IPS-11a (cell line): ENCODE data around the gene ERGIC3.

Experiments
- H3K4me3 ChIP-seq: one replicate; pipeline ENCODE4 v1.5.1; 2013; ENCODE audit warnings: low read depth, low read length, control low read depth

The ERGIC3 gene

GRCh38 chr20:35560541-35560940 is 18.7 kb downstream of the ERGIC3 start:
- no peak overlapping the region for H3K4me3 ChIP-seq

GRCh38 chr20:35561268-35561667 is 19.4 kb downstream of the ERGIC3 start:
- no peak overlapping the region for H3K4me3 ChIP-seq

- H3K4me3 ChIP-seq, result no peak overlapping the region
Measured at GRCh38 chr20:35561671-35562070, 19.8 kb downstream of the ERGIC3 start.

GRCh38 chr20:35562541-35563110 is 20.7 kb downstream of the ERGIC3 start:
- H3K4me3 ChIP-seq, result no peak overlapping the region

- no peak overlapping the region for H3K4me3 ChIP-seq
Measured at GRCh38 chr20:35563834-35564233, 22.0 kb downstream of the ERGIC3 start.

GRCh38 chr20:35564905-35565304 is 23.0 kb downstream of the ERGIC3 start:
- H3K4me3 ChIP-seq, result no peak overlapping the region

- H3K4me3 ChIP-seq, result no peak overlapping the region
Measured at GRCh38 chr20:35568645-35569044, 26.8 kb downstream of the ERGIC3 start.

GRCh38 chr20:35571555-35571954 is 29.7 kb downstream of the ERGIC3 start:
- H3K4me3 ChIP-seq, result no peak overlapping the region

- no peak overlapping the region for H3K4me3 ChIP-seq
Measured at GRCh38 chr20:35572838-35573237, 31.0 kb downstream of the ERGIC3 start.

GRCh38 chr20:35575958-35576357 is 34.1 kb downstream of the ERGIC3 start:
- H3K4me3 ChIP-seq, result no peak overlapping the region

- H3K4me3 ChIP-seq, result no peak overlapping the region
Measured at GRCh38 chr20:35576816-35577215, 34.9 kb downstream of the ERGIC3 start.

GRCh38 chr20:35578469-35578868 is 36.6 kb downstream of the ERGIC3 start:
- no peak overlapping the region for H3K4me3 ChIP-seq

GRCh38 chr20:35579196-35579595 is 37.3 kb downstream of the ERGIC3 start:
- no peak overlapping the region for H3K4me3 ChIP-seq

GRCh38 chr20:35582131-35582530 is 40.3 kb downstream of the ERGIC3 start:
- H3K4me3 ChIP-seq, result no peak overlapping the region

GRCh38 chr20:35582741-35583404 is 41.0 kb downstream of the ERGIC3 start:
- no peak overlapping the region for H3K4me3 ChIP-seq

GRCh38 chr20:35583636-35584560 is 42.0 kb downstream of the ERGIC3 start:
- H3K4me3 ChIP-seq, result no peak overlapping the region

GRCh38 chr20:35586751-35587425 is 45.0 kb downstream of the ERGIC3 start:
- no peak overlapping the region for H3K4me3 ChIP-seq

GRCh38 chr20:35587436-35587835 is 45.6 kb downstream of the ERGIC3 start:
- H3K4me3 ChIP-seq, result no peak overlapping the region

- H3K4me3 ChIP-seq, result no peak overlapping the region
Measured at GRCh38 chr20:35588397-35588796, 46.5 kb downstream of the ERGIC3 start.

GRCh38 chr20:35592339-35592974 is 50.6 kb downstream of the ERGIC3 start:
- no peak overlapping the region for H3K4me3 ChIP-seq

- H3K4me3 ChIP-seq, result no peak overlapping the region
Measured at GRCh38 chr20:35595456-35595855, 53.6 kb downstream of the ERGIC3 start.
